ENCODE data around the gene PKN2. TPM values are rescaled to one million over a fixed set of nuclear protein-coding genes. Genes with fewer than 3 reads are reported as not detected.
A peak's percentile ranks its signal among the peaks of the same experiment; 100 is the strongest.
"Not testable (repeated sequence)": the region's sequence is repeated elsewhere in the genome, so short reads cannot be mapped to it uniquely, and the experiment has no call there.

The PKN2 gene
- total RNA-seq, 1 experiment from 2014 or later: 32.5 TPM

DNA sequence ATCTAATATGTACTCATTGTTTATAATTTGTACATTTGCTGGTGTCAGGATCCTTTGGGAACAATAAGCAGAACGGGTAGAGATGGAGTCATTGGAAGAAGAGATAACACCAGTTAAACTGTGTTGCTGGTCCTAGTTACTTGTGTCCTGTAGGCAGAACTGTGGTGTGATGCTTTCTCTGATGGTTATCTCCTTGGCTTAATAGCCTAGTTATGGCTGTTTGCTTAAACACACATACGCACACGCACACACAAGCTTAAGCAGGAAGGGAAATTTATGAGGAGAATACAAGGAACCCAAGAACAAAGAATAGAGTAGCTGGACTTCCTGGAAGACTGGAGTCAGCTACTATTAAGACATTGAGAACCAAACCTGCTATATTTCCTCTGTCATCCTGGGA lies 5.7 kb upstream of the PKN2 start:
- DNase-seq (ENCODE audit: low read depth): no peak

GRCh38 chr1:88680471-88680870 lies 3.6 kb upstream of the PKN2 start:
- DNase-seq (ENCODE audit: low read depth): no peak

- peak; percentile 18 for DNase-seq (ENCODE audit: low read depth)
Observed at GRCh38 chr1:88680911-88681622, 3.0 kb upstream of the PKN2 start.

DNA sequence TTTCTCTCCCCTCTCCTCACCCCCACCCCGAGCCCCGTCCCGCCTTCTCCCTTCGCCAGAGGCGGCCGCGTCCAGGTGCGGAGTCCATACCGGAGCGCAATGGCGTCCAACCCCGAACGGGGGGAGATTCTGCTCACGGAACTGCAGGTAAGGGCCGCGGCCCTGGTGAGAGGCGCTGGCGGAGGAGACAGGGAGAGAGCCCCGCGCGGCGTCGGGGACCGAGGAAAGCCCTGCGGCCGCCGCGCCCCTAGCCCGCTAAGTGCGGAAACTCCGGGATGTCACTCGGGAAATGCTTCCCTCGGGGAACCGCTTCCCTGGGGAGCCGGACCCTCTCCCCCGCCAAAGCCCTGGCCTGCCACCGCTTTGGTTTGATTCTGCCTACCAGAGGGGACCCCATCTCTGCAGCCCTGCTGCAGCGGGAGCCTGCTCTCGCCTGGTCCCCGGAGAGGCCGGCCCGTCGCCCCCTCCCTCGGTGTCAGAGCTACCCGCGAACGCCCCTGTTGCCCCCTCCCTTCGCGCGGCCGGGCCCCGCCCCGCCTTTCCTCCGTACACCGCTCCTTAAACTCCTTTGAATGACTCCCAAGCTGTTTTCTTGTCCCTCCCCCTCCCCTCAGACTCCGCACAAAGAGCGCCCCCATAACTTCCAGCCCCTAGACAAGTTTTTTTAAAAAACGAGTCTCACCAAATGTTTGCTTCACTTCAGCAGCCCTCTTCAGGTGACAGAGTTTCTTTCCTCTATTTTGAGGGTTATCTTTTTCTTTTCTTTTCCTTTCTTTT lies 597 bp downstream of the PKN2 start:
- DNase-seq (ENCODE audit: low read depth): peak; percentile 65

DNA sequence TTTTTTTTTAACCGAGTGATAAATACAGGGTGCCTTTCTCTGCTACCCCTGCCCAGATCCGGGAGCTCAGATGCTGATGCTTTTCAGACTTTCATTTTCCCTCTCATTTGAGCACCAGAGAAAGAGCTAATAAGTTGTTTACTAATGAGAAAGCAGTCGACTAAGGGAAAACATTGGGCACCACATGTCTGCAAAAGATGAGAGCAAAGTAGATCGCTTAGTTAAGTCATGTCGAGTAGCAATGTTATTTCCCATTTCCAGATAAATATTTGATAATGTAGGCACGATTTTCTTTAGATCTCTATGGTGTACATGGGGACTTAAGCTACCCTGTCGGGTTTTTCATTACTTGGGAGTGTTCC lies 1.2 kb downstream of the PKN2 start:
- DNase-seq (ENCODE audit: low read depth): no peak

DNA sequence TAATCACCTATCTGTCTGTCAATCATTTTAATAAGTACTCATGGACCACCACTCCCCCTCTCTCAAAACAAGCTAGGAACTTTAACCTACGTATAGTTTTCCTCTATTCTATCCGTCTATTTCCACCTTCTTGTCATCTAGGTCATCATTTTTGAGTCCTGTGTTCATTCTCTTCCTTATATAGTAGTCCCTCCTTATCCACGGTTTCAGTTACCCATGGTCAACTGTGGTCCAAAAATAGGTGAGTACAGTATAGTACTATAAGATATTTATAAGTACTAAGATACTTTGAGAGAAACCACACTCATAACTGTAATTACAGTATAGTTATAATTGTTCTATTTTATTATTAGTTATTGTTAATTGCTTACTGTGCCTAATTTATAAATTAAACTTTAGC lies 7.5 kb downstream of the PKN2 start:
- no peak for DNase-seq (ENCODE audit: low read depth)

- peak; percentile 22 for DNase-seq (ENCODE audit: low read depth)
Observed at GRCh38 chr1:88695781-88696180, 11.7 kb downstream of the PKN2 start.

DNA sequence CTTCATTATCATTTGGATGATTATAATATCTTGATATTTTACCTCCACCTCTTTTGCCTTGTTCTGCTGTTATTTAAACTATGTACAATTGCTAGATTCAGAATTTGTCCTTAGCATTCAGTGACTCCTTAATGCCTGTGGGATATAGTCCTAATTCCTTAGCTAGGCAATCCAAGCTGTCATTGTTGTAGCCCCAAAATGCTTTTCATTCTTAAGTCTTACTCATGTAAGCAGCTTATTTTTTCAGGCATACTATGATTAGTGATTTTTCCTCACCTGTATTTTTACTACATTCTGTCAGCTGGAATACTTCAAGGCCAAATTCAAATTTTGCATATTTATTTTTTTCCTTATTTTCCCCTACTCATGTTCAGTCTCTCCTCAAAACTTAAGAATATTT lies 13.4 kb downstream of the PKN2 start:
- DNase-seq (ENCODE audit: low read depth): no peak

DNA sequence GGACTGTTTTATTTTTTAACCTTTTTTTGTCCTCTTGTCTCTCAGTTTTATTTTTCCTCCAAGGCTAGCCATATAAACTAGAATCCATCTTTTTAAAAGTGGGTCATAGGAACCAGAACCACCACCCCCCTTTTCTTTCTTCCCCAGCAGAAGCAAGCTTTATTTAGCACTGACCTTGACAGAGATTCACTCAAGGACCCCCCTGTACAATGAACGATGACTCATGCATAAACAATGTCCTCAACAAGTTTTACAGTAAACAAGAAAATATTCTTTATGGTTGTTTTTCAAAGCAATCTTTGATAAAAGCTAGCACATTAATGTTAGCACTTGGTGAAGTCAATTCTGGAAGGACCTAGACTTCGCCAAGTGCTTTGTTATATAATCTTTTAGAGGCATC lies 14.1 kb downstream of the PKN2 start:
- peak; percentile 53 for DNase-seq (ENCODE audit: low read depth)

DNA sequence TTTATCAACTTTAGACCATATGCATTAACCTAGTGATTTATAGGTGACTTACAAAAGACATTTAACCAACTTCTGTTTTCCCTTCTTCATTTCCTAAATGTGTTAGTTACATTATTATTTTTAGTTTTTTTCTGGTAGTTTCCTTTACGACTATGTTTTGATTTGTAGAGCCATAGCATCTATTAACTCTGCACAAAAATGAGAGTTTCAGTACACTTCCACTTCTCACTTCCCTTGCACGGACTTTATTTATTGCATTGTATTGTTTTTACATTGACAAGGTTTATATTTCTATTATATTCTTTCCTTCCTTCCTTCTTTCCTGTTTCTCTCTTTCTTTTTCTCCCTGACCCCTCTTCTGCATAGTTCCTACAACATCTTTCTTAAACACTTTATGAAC lies 14.7 kb downstream of the PKN2 start:
- DNase-seq (ENCODE audit: low read depth): no peak

DNA sequence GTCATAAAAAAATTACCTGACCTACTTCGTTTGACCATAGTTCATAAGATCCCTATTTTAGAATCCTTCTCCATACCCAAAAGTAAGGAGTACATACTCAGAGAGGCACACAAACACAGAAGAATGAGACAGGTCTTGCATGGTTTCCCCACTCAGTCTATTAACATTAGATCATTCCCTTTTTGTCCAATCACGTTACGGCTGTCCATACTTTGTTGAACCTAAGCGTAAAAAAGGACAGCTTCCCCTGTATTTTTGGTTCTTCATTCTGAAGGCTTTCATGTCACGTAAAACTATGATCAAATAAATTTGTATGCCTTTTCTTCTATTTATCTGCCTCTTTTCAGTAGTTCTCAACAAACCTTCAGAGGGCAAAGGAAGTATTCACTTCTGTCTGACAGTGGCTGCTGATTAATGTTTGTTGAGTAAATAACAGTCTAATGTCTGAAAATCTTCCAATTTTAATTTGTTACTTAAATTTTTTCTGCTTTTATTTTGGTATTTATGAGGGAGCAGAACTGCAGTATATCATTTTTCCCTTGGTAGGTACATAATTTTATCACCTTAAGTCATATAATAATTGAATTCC lies 16.4 kb downstream of the PKN2 start:
- DNase-seq (ENCODE audit: low read depth): no peak

GRCh38 chr1:88701275-88701674 lies 17.2 kb downstream of the PKN2 start:
- DNase-seq (ENCODE audit: low read depth): no peak

GRCh38 chr1:88701793-88702192 lies 17.7 kb downstream of the PKN2 start:
- not testable (repeated sequence) for DNase-seq (ENCODE audit: low read depth)

DNA sequence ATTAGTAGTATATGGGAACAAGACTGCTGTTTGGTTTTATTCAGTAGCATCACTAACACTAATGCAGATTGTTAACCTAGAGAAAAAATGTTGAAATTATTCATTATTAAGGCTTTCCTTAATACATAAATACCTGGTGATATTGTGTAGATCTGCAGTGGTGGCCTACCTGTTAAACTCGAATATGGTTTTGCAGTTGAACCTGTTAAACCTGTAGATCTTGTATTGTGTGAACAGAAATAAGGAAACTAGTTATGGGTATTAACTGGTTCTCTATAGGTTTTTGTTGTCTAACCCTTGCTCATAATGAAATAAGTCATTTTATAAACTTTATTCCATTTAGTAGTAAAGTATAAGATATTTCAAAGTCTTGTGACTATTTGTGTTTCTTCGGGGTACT lies 23.9 kb downstream of the PKN2 start:
- no peak for DNase-seq (ENCODE audit: low read depth)

DNA sequence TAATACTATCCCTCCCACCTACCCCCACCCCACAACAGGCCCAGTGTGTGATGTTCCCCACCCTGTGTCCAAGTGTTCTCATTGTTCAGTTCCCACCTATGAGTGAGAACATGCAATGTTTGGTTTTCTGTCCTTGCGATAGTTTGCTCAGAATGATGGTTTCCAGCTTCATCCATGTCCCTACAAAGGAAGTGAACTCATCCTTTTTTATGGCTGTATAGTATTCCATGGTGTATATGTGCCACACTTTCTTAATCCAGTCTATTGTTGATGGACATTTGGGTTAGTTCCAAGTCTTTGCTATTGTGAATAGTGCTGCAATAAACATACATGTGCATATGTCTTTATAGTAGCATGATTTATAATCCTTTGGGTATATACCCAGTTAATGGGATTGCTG lies 28.8 kb downstream of the PKN2 start:
- not testable (repeated sequence) for DNase-seq (ENCODE audit: low read depth)

- not testable (repeated sequence) for DNase-seq (ENCODE audit: low read depth)
Observed at GRCh38 chr1:88716571-88716970, 32.5 kb downstream of the PKN2 start.

GRCh38 chr1:88722492-88722891 lies 38.4 kb downstream of the PKN2 start:
- DNase-seq (ENCODE audit: low read depth): no peak

- DNase-seq (ENCODE audit: low read depth): no peak
Observed at GRCh38 chr1:88726697-88727096, 42.6 kb downstream of the PKN2 start.

GRCh38 chr1:88727205-88727604 lies 43.1 kb downstream of the PKN2 start:
- no peak for DNase-seq (ENCODE audit: low read depth)

DNA sequence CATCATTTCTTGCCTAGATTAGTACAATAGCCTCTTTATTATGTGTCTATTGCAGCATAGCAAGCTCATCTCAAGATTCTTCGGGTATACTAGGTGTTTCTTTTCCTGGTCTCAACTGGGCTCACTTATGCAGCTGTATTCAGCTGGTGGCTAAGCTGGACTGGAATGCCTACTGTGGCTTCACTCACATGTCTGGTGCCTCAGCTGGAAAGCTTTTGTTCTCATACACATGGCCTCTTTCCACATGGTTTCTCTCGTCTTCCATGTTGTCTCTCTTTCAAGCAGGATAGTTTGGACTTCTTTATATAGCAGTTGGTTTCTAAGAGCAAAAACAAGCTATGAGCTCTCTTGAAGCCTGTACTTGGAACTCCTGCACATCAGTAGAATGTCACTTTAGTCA lies 45.2 kb downstream of the PKN2 start:
- no peak for DNase-seq (ENCODE audit: low read depth)

- DNase-seq (ENCODE audit: low read depth): no peak
Observed at GRCh38 chr1:88730132-88730675, 46.1 kb downstream of the PKN2 start.

GRCh38 chr1:88730995-88731394 lies 46.9 kb downstream of the PKN2 start:
- DNase-seq (ENCODE audit: low read depth): no peak
